IMR-90 (cell line): ENCODE measurements around the gene SLC30A5. TPM values are rescaled to one million over a fixed set of nuclear protein-coding genes. Genes with fewer than 3 reads are reported as not detected.

Experiments
- ATAC-seq: fragments of 200-7000 bp; cut with Tn5 transposase; 2 replicates; pipeline ENCODE4 v1.9.1; 2020; ENCODE audit warnings: low read depth, mild to moderate bottlenecking, moderate library complexity
- BruUV-seq: library from RNA; stranded (reverse); fragments of 400-500 nt; replicated peaks from 2 replicates; lab custom pipeline; 2021; lab: Mats Ljungman, UMichigan
- CTCF ChIA-PET: fragments of 300-600 bp; formaldehyde crosslinking; extraction: SDS; loops from one replicate; lab custom pipeline; 2021; ENCODE audit warnings: antibody characterized with exemption; lab: Yijun Ruan, JAX
- POLR2A ChIA-PET: fragments of 300-600 bp; sonication (Branson Sonifier 250); formaldehyde crosslinking; loops from one replicate; lab custom pipeline; 2022; ENCODE audit warnings: antibody characterized with exemption; ENCODE audit not compliant: unreplicated experiment; lab: Charles Lee
- DNase-seq: peaks from one replicate; pipeline ENCODE4 v3.0.0; 2013
- H2AFZ ChIP-seq: replicated peaks from 2 replicates; pipeline ENCODE3; 2013; ENCODE audit warnings: low read length, mild to moderate bottlenecking; ENCODE audit not compliant: poor library complexity
- H2AK5ac ChIP-seq: 2 replicates; pipeline ENCODE4 v1.6.1; 2013; ENCODE audit warnings: low read depth, low read length, inconsistent platforms
- H2AK9ac ChIP-seq: replicated peaks from 2 replicates; pipeline ENCODE3; 2013; ENCODE audit warnings: mild to moderate bottlenecking, low read depth, low read length, moderate library complexity; ENCODE audit not compliant: poor library complexity
- H2BK120ac ChIP-seq: 2 replicates; pipeline ENCODE4 v1.6.1; 2013; ENCODE audit warnings: low read depth, low read length, inconsistent platforms
- H2BK15ac ChIP-seq: 3 replicates; pipeline ENCODE4 v1.6.1; 2013; ENCODE audit warnings: low read depth, low read length, inconsistent platforms
- H2BK20ac ChIP-seq: 2 replicates; pipeline ENCODE4 v1.6.1; 2013; ENCODE audit warnings: low read depth, mild to moderate bottlenecking, inconsistent platforms, low read length, moderate library complexity
- H2BK5ac ChIP-seq: 2 replicates; pipeline ENCODE4 v1.6.1; 2013; ENCODE audit warnings: mild to moderate bottlenecking, low read depth, low read length, inconsistent platforms; ENCODE audit not compliant: poor library complexity, severe bottlenecking
- H3K14ac ChIP-seq: replicated peaks from 2 replicates; pipeline ENCODE4 v1.6.1; 2013; ENCODE audit warnings: low read depth, low read length, inconsistent platforms
- H3K18ac ChIP-seq: 2 replicates; pipeline ENCODE4 v1.6.1; 2013; ENCODE audit warnings: low read depth, low read length, control low read depth
- H3K23ac ChIP-seq: 2 replicates; pipeline ENCODE4 v1.6.1; 2013; ENCODE audit warnings: low read depth, low read length, inconsistent platforms
- H3K27ac ChIP-seq: 2 replicates; pipeline ENCODE4 v1.5.1; 2013; ENCODE audit warnings: mild to moderate bottlenecking, control low read depth, low read length; ENCODE audit not compliant: insufficient read depth
- H3K27me3 ChIP-seq: 2 replicates; pipeline ENCODE4 v1.6.1; 2013; ENCODE audit warnings: low read length; ENCODE audit not compliant: control insufficient read depth, insufficient read depth
- H3K36me3 ChIP-seq: 2 replicates; pipeline ENCODE4 v1.6.1; 2013; ENCODE audit warnings: low read length, mixed read lengths; ENCODE audit not compliant: control insufficient read depth, insufficient read depth
- H3K4ac ChIP-seq: 2 replicates; pipeline ENCODE4 v1.6.1; 2013; ENCODE audit warnings: low read depth, low read length, inconsistent platforms
- H3K4me1 ChIP-seq: 2 replicates; pipeline ENCODE4 v1.6.1; 2013; ENCODE audit warnings: low read length, mixed read lengths; ENCODE audit not compliant: control insufficient read depth, insufficient read depth
- H3K4me2 ChIP-seq: 2 replicates; pipeline ENCODE4 v1.6.1; 2013; ENCODE audit warnings: low read depth, mild to moderate bottlenecking, control low read depth, low read length, moderate library complexity
- H3K4me3 ChIP-seq: 2 replicates; pipeline ENCODE4 v1.5.1; 2013; ENCODE audit warnings: low read depth, mild to moderate bottlenecking, control low read depth, low read length, moderate library complexity; ENCODE audit not compliant: insufficient read depth
- H3K56ac ChIP-seq: 2 replicates; pipeline ENCODE4 v1.6.1; 2013; ENCODE audit warnings: low read length, inconsistent platforms; ENCODE audit not compliant: insufficient read depth; ENCODE audit errors: extremely low read depth
- H3K79me1 ChIP-seq, 2 experiments: 2 replicates each; pipeline ENCODE4 v1.6.1; 2013; ENCODE audit warnings: low read length in 2 of 2, inconsistent platforms in 1 of 2, low read depth in 1 of 2
- H3K9ac ChIP-seq: 2 replicates; pipeline ENCODE4 v1.6.1; 2013; ENCODE audit warnings: low read depth, low read length, control low read depth
- H3K9me1 ChIP-seq: 2 replicates; pipeline ENCODE4 v1.6.1; 2013; ENCODE audit warnings: low read length, inconsistent platforms; ENCODE audit not compliant: insufficient read depth
- H3K9me3 ChIP-seq: 2 replicates; pipeline ENCODE4 v1.6.1; 2013; ENCODE audit warnings: low read length; ENCODE audit not compliant: control insufficient read depth, insufficient read depth
- H4K20me1 ChIP-seq: 2 replicates; pipeline ENCODE4 v1.6.1; 2013; ENCODE audit warnings: low read length, inconsistent platforms; ENCODE audit not compliant: insufficient read depth
- H4K5ac ChIP-seq: 2 replicates; pipeline ENCODE4 v1.6.1; 2013; ENCODE audit warnings: mild to moderate bottlenecking, low read depth, low read length, control low read depth
- H4K8ac ChIP-seq, 2 experiments: 2 replicates each; pipeline ENCODE4 v1.6.1; 2013; ENCODE audit warnings: low read depth in 2 of 2, low read length in 2 of 2, control low read depth in 1 of 2, inconsistent platforms in 1 of 2
- H4K91ac ChIP-seq: 2 replicates; pipeline ENCODE4 v1.6.1; 2013; ENCODE audit warnings: low read depth, low read length, inconsistent platforms; ENCODE audit not compliant: insufficient read depth
- BHLHE40 ChIP-seq: fragments of 150-350 bp; IDR thresholded peaks from 2 replicates; pipeline ENCODE4 v1.6.1; 2016; ENCODE audit warnings: mild to moderate bottlenecking, low read depth, low read length
- MAZ ChIP-seq: IDR thresholded peaks from 2 replicates; pipeline ENCODE4 v1.6.1; 2012; ENCODE audit warnings: low read depth, mild to moderate bottlenecking, low read length, improper control_type of control experiment, moderate library complexity, borderline replicate concordance
- MXI1 ChIP-seq: IDR thresholded peaks from 2 replicates; pipeline ENCODE4 v1.6.1; 2012; ENCODE audit warnings: low read depth, mild to moderate bottlenecking, low read length, moderate library complexity, borderline replicate concordance
- NFE2L2 ChIP-seq: fragments of 150-350 bp; IDR thresholded peaks from 2 replicates; pipeline ENCODE4 v1.6.1; 2016; ENCODE audit warnings: low read depth, mild to moderate bottlenecking, low read length
- RAD21 ChIP-seq: IDR thresholded peaks from 2 replicates; pipeline ENCODE4 v1.6.1; 2012; ENCODE audit warnings: low read length, improper control_type of control experiment
- RCOR1 ChIP-seq: IDR thresholded peaks from 2 replicates; pipeline ENCODE4 v1.6.1; 2012; ENCODE audit warnings: mild to moderate bottlenecking, low read length, improper control_type of control experiment; ENCODE audit not compliant: insufficient replicate concordance
- RFX5 ChIP-seq: IDR thresholded peaks from 2 replicates; pipeline ENCODE4 v1.8.0; 2012; ENCODE audit warnings: low read depth, mild to moderate bottlenecking, low read length, moderate library complexity
- SMC3 ChIP-seq: fragments of 150-350 bp; IDR thresholded peaks from 2 replicates; pipeline ENCODE4 v1.6.1; 2016; ENCODE audit warnings: low read depth, mild to moderate bottlenecking, antibody characterized with exemption, low read length, moderate library complexity
- WGBS, 2 experiments: methylation state at CpG; one replicate each; pipeline versions ENCODE4 v1.1.5 to v1.1.7; 2013; ENCODE audit warnings: missing lambda C conversion rate in 2 of 2; ENCODE audit not compliant: insufficient read length in 1 of 2; ENCODE audit errors: extremely low coverage in 2 of 2; 5-methylcytosine and 5-hydroxymethylcytosine counted together
- dilution Hi-C: fragments of 300-500 bp; cut with HindIII; formaldehyde crosslinking; loops from one replicate; pipeline ENCODE4 v1.14.3; 2018; ENCODE audit warnings: low sequenced_read_pairs; ENCODE audit not compliant: unreplicated experiment
- in situ Hi-C: fragments of 300-500 bp; cut with MboI; formaldehyde crosslinking; loops from 3 replicates; pipeline ENCODE4 v1.14.3; 2019; ENCODE audit warnings: low sequenced_read_pairs, inconsistent platforms, mixed read lengths
- intact Hi-C: fragments of 100-400 bp; cut with micrococcal nuclease; formaldehyde crosslinking; loops from 2 replicates; pipeline ENCODE4 v1.10.0; 2022
- polyA plus RNA-seq, 3 experiments: library from polyadenylated mRNA; depleted of rRNA; stranded (reverse); fragments of >200 nt; gene quantifications; 2 replicates each; pipeline ENCODE4 v1.2.3, GENCODE V29; 2012; ENCODE audit warnings: low replicate concordance in 1 of 3
- total RNA-seq: library from RNA; depleted of rRNA; stranded (reverse); fragments of >200 nt; gene quantifications from 2 replicates; pipeline ENCODE4 v1.2.3, GENCODE V29; 2012
- TF ChIP-seq, protein P1 (sequence below): fragments of 150-350 bp; IDR thresholded peaks from 2 replicates; pipeline ENCODE4 v1.6.1; 2017; ENCODE audit warnings: mild to moderate bottlenecking, antibody characterized with exemption, low read length, low read depth
- TF ChIP-seq, protein P2 (sequence below): fragments of 150-350 bp; IDR thresholded peaks from 2 replicates; pipeline ENCODE4 v1.6.1; 2016; ENCODE audit warnings: low read depth, mild to moderate bottlenecking, low read length, moderate library complexity, borderline replicate concordance

The SLC30A5 gene
- total and polyA plus RNA-seq, 2 of the 4 experiments (the other 2 are of a cell fraction) = 21.2 to 34.8 TPM

GRCh38 chr5:69130241-69130640, 36.4 kb downstream of the SLC30A5 start:
- no peak overlapping the region for H3K4me3 ChIP-seq
- no peak overlapping the region for H2AK9ac ChIP-seq
- H3K9me3 ChIP-seq = no peaks in the 10 kb centered on the region
- dilution Hi-C loops = no loop called here
- H3K9me1 ChIP-seq = no peaks in the 10 kb centered on the region
- BruUV-seq = no TSS peak
- H4K5ac ChIP-seq = no peak overlapping the region
- H2BK120ac ChIP-seq = no peak overlapping the region
- H3K27ac ChIP-seq = no peak overlapping the region
- H2BK15ac ChIP-seq = no peak overlapping the region
- H3K4ac ChIP-seq = no peak overlapping the region
- no peak overlapping the region for H2AFZ ChIP-seq
- 0 out of 2 replicates have a peak, but pooled peaks cover 2% of the 10 kb centered on the region for H3K4me1 ChIP-seq
- H3K56ac ChIP-seq = no peak overlapping the region
- no peak overlapping the region for H2BK20ac ChIP-seq
- H3K18ac ChIP-seq = no peak overlapping the region
- peaks cover 0 to 3% of the 10 kb centered on the region in 2 experiments; a peak in 1 of 4 replicates for H3K79me1 ChIP-seq
- no peak overlapping the region for H3K4me2 ChIP-seq
- H3K36me3 ChIP-seq = peaks cover 18% of the 10 kb centered on the region
- intact Hi-C loops = no loop called here
- WGBS, 2 experiments = no CpG with 5 or more reads among the region's 2 CpGs
- no peaks in the 10 kb centered on the region for H4K20me1 ChIP-seq
- DNase-seq (peak; percentile 4), ATAC-seq (no peak)
- TF ChIP-seq MXI1 = no peak
- no peak for TF ChIP-seq RCOR1
- TF ChIP-seq RFX5 = no peak
- no peak for TF ChIP-seq SMC3
- TF ChIP-seq RAD21 = no peak
- no peak for TF ChIP-seq MAZ
- TF ChIP-seq, protein P1, sequence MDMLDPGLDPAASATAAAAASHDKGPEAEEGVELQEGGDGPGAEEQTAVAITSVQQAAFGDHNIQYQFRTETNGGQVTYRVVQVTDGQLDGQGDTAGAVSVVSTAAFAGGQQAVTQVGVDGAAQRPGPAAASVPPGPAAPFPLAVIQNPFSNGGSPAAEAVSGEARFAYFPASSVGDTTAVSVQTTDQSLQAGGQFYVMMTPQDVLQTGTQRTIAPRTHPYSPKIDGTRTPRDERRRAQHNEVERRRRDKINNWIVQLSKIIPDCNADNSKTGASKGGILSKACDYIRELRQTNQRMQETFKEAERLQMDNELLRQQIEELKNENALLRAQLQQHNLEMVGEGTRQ = no peak
- TF ChIP-seq, protein P2, sequence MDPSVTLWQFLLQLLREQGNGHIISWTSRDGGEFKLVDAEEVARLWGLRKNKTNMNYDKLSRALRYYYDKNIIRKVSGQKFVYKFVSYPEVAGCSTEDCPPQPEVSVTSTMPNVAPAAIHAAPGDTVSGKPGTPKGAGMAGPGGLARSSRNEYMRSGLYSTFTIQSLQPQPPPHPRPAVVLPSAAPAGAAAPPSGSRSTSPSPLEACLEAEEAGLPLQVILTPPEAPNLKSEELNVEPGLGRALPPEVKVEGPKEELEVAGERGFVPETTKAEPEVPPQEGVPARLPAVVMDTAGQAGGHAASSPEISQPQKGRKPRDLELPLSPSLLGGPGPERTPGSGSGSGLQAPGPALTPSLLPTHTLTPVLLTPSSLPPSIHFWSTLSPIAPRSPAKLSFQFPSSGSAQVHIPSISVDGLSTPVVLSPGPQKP = no peak
- TF ChIP-seq NFE2L2 = no peak
- no peak for TF ChIP-seq BHLHE40
- no peak overlapping the region for H3K14ac ChIP-seq
- no peak overlapping the region for H2BK5ac ChIP-seq
- H4K8ac ChIP-seq = no peak overlapping the region
- in situ Hi-C loops = no loop called here
- no peak overlapping the region for H3K23ac ChIP-seq
- no peak overlapping the region for H3K9ac ChIP-seq
- POLR2A ChIA-PET = no interaction called here
- no peak overlapping the region for H4K91ac ChIP-seq
- CTCF ChIA-PET = no interaction called here
- no peak overlapping the region for H2AK5ac ChIP-seq
- H3K27me3 ChIP-seq = no peaks in the 10 kb centered on the region
